Heart right ventricle (tissue), 16 donors: Measurements from ENCODE around the gene ID2. TPM values are rescaled to one million over a fixed set of nuclear protein-coding genes. Genes with fewer than 3 reads are reported as not detected.

Source experiments
- ATAC-seq, 8 donors: fragments of 200-7000 bp; cut with Tn5 transposase; one replicate each; pipeline ENCODE4 v1.9.1; 2020; ENCODE audit warnings: mild to moderate bottlenecking in 8 of 8, moderate library complexity in 8 of 8, moderate number of reproducible peaks in 1 of 8
- DNase-seq, 2 donors: peaks; one replicate each; pipeline ENCODE4 v3.0.0-alpha.2; 2020
- H3K27ac ChIP-seq, 10 donors: fragments of 200-600 bp; sonication (generic) in 2 of 10; one replicate each; pipeline versions ENCODE4 v1.5.0 to v1.8.0; 2020 to 2022; ENCODE audit warnings: mild to moderate bottlenecking in 3 of 10
- H3K27me3 ChIP-seq, 7 donors: fragments of 200-600 bp; one replicate each; pipeline ENCODE4 v1.8.0; 2021 to 2022; ENCODE audit warnings: mild to moderate bottlenecking in 2 of 7
- H3K36me3 ChIP-seq, 9 donors: fragments of 200-600 bp; sonication (generic) in 1 of 9; one replicate each; pipeline versions ENCODE4 v1.5.0 to v1.8.0; 2020 to 2022; ENCODE audit warnings: mild to moderate bottlenecking in 2 of 9
- H3K4me1 ChIP-seq, 9 donors: fragments of 200-600 bp; sonication (generic) in 1 of 9; one replicate each; pipeline versions ENCODE4 v1.5.0 to v1.8.0; 2020 to 2022; ENCODE audit warnings: mild to moderate bottlenecking in 4 of 9
- H3K4me3 ChIP-seq, 10 donors: fragments of 200-600 bp; sonication (generic) in 2 of 10; one replicate each; pipeline versions ENCODE4 v1.5.0 to v1.8.0; 2020 to 2022; ENCODE audit warnings: mild to moderate bottlenecking in 7 of 10, moderate library complexity in 2 of 10
- H3K9me3 ChIP-seq, 11 donors: fragments of 200-600 bp in 10 of 11; sonication (generic) in 2 of 11; one replicate each; pipeline versions ENCODE4 v1.5.0 to v1.8.0; 2013 to 2022; ENCODE audit warnings: mild to moderate bottlenecking in 2 of 11, control low read depth in 1 of 11, moderate library complexity in 1 of 11
- CTCF ChIP-seq, 9 donors: fragments of 200-600 bp; sonication (generic) in 2 of 9; IDR thresholded peaks; one replicate each; pipeline versions ENCODE4 v1.5.0 to v1.8.0; 2021 to 2022; ENCODE audit warnings: antibody characterized with exemption in 9 of 9, mild to moderate bottlenecking in 5 of 9, moderate library complexity in 1 of 9
- WGBS, 2 donors: extraction: QIAGEN DNeasy Blood & Tissue Kit; methylation state at CpG; one replicate each; pipeline ENCODE4 v1.1.7; 2013; ENCODE audit warnings: inconsistent platforms in 1 of 2; 5-methylcytosine and 5-hydroxymethylcytosine counted together
- intact Hi-C, 10 donors: fragments of 100-400 bp; cut with DNase I; formaldehyde crosslinking; loops; one replicate each; pipeline versions ENCODE4 v1.11.1 to v1.14.2; 2022
- polyA plus RNA-seq, 2 donors: library from polyadenylated mRNA; stranded (reverse); fragments of 200-250 nt; gene quantifications; one replicate each; pipeline ENCODE4 v1.2.3, GENCODE V29; 2013
- total RNA-seq, 10 donors: library from RNA; stranded (reverse); fragmentation: NEBNext Ultra II Directional in 3 of 10; extraction: Animal tissue kit (Norgen Biotek cat#: 25700) in 3 of 10; gene quantifications; one replicate each; pipeline versions ENCODE4 v1.2.1 to v1.2.4, GENCODE V29; 2021 to 2023
- donor health status: Arrhythmogenic right ventricular cardiomyopathy.
- donor health status: ischemic (EF 13 %, LVEDD 7.1; RV severe dilation, severe dysfunction).
- donor health status: healthy with polysubstance abuse.
- donor health status: DM: no; HTN: yes; CAD: no.
- donor health status: DM: no; HTN: no; CAD: no.
- donor health status: ischemic (EF 25% LVEDD 6.9; RV normal size, moderate dysfunction).
- donor health status: ischemic (EF 25% LVEDD 5.7; RV mildly dilated, moderate dysfunction).
- donor health status: healthy.
- donor health status: DM: yes; HTN: yes; CAD: no.
- donor health status: Ischemic cardiomyopathy.
- donor health status: ischemic (EF 35%, LVEDD 5.7; RV mildly dilated, moderate dysfunction).
- donor health status: nonischemic (EF 11% LVEDD 7.7; RV severe dilation, severe dysfunction).
- donor health status: DM: yes; HTN: yes; CAD: no.
- donor health status: PGD.
- donor health status: ischemic (EF 29% LVEDD 5.4; RV normal size, mild dysfunction).
- donor health status: nonischemic (EF 23%, LVEDD 6.1; RV moderate dilation, normal function).

The ID2 gene
- total and polyA plus RNA-seq, 12 donors: 20.8 to 113 (median 28.5) TPM

- intact Hi-C loops: no loop called here
- H3K4me3 ChIP-seq: no peak overlapping the region
- H3K4me1 ChIP-seq: peaks cover 0 to 13% (median 5%) of the 10 kb centered on the region in 9 donors
- no peaks in the 10 kb centered on the region for H3K27me3 ChIP-seq
- WGBS, 2 donors: 94 to 96% methylated on average over 5 of the region's 5 CpGs
- no peak for DNase-seq
- no peak overlapping the region for H3K27ac ChIP-seq
- H3K9me3 ChIP-seq: no peaks in the 10 kb centered on the region
- ATAC-seq: no peak
- H3K36me3 ChIP-seq: no peaks in the 10 kb centered on the region
- TF ChIP-seq CTCF (IDR thresholded peaks at IDR 0.05): no peak
Measured at GRCh38 chr2:8666581-8666980, 15.3 kb upstream of the ID2 start.

GRCh38 chr2:8667896-8668512 is 13.9 kb upstream of the ID2 start:
- Histone ChIP-seq H3K4me3 (no peak overlapping the region), H3K9me3 (no peaks in the 10 kb centered on the region), H3K27me3 (no peaks in the 10 kb centered on the region), H3K36me3 (no peaks in the 10 kb centered on the region), H3K4me1 (peaks cover 0 to 13% (median 5%) of the 10 kb centered on the region in 9 donors), H3K27ac (no peak overlapping the region)
- intact Hi-C loops: no loop called here
- no peak for DNase-seq
- WGBS, 2 donors: 88 to 93% methylated on average over 6 of the region's 6 CpGs
- no peak for TF ChIP-seq CTCF (IDR thresholded peaks at IDR 0.05)
- ATAC-seq: no peak

GRCh38 chr2:8669157-8669817 is 12.6 kb upstream of the ID2 start:
- intact Hi-C loops: no loop called here
- no peak for TF ChIP-seq CTCF (IDR thresholded peaks at IDR 0.05)
- no peaks in the 10 kb centered on the region for H3K27me3 ChIP-seq
- DNase-seq (no peak), ATAC-seq (peak in 6 of 8 donors; percentile 21 to 71 (median 44))
- H3K27ac ChIP-seq: peak overlapping the region in 2 of 10 donors; percentile 0 to 16
- peaks cover 0 to 13% (median 5%) of the 10 kb centered on the region in 9 donors for H3K4me1 ChIP-seq
- 40 to 45% methylated on average over 3 of the region's 3 CpGs for WGBS, 2 donors
- H3K36me3 ChIP-seq: no peaks in the 10 kb centered on the region
- peaks cover 0 to 10% (median 4%) of the 10 kb centered on the region in 11 donors for H3K9me3 ChIP-seq
- no peak overlapping the region for H3K4me3 ChIP-seq

- H3K36me3 ChIP-seq: no peaks in the 10 kb centered on the region
- no peak overlapping the region for H3K27ac ChIP-seq
- peaks cover 0 to under 1% (median 0%) of the 10 kb centered on the region in 7 donors for H3K27me3 ChIP-seq
- H3K4me3 ChIP-seq: no peak overlapping the region
- no peak for TF ChIP-seq CTCF (IDR thresholded peaks at IDR 0.05)
- 97% methylated on average over 7 of the region's 7 CpGs for WGBS, 2 donors
- DNase-seq (no peak), ATAC-seq (no peak)
- peaks cover 0 to 22% (median 9%) of the 10 kb centered on the region in 11 donors for H3K9me3 ChIP-seq
- peaks cover 0 to 14% (median 5%) of the 10 kb centered on the region in 9 donors for H3K4me1 ChIP-seq
- intact Hi-C loops: loop anchor here in 4 of 10 donors (10.0 kb wide), 3 partner anchors 86 to 536 kb away; no protein-coding TSS in a partner anchor
Measured at GRCh38 chr2:8670580-8670979, 11.3 kb upstream of the ID2 start.
